Measurements from ENCODE around the gene MKRN3. TPM values are rescaled to one million over a fixed set of nuclear protein-coding genes. Genes with fewer than 3 reads are reported as not detected.

MKRN3 gene
- total RNA-seq, 1 experiment from 2014 or later, result not detected

GRCh38 chr15:23561914-23562313 lies 3.6 kb upstream of the MKRN3 start (continued):
- no peak for TF ChIP-seq AFF4 (CRISPR knock-in tag; IDR thresholded peaks at IDR 0.05; ENCODE audit: borderline replicate concordance)
- TF ChIP-seq ESRRA (CRISPR knock-in tag; IDR thresholded peaks at IDR 0.05; ENCODE audit: borderline replicate concordance), result no peak
- no peak for TF ChIP-seq SMAD3 (CRISPR knock-in tag; IDR thresholded peaks at IDR 0.05; ENCODE audit: borderline replicate concordance)
- TF ChIP-seq FOXJ3 (CRISPR knock-in tag; IDR thresholded peaks at IDR 0.05; ENCODE audit: borderline replicate concordance), result no peak

- peaks cover 58% of the 10 kb centered on the region for H3K9me3 Mint-ChIP-seq
- CTCF ChIA-PET, result no interaction called here
These were observed 566 bp upstream of the MKRN3 start for GRCh38 chr15:23564821-23565394.

GRCh38 chr15:23566071-23566554 lies 639 bp downstream of the MKRN3 start:
- ChIA-PET POLR2A (no interaction called here), CTCF (no interaction called here)
- H3K4me1 Mint-ChIP-seq, result peaks cover 4% of the 10 kb centered on the region
- no peak overlapping the region for H3K4me3 Mint-ChIP-seq
- H3K36me3 Mint-ChIP-seq, result peaks cover 34% of the 10 kb centered on the region
- no peak for DNase-seq (ENCODE audit: low spot score)
- no peak overlapping the region for H3K27ac Mint-ChIP-seq
- no peak for ATAC-seq
- peaks cover 52% of the 10 kb centered on the region for H3K9me3 Mint-ChIP-seq
- H3K27me3 Mint-ChIP-seq (ENCODE audit: low read depth), result peaks cover 5% of the 10 kb centered on the region; the same call in 1 of the 2 replicates
- no peak for TF ChIP-seq RELA (CRISPR knock-in tag; IDR thresholded peaks at IDR 0.05; ENCODE audit: borderline replicate concordance)
- TF ChIP-seq ZNF512 (CRISPR knock-in tag; IDR thresholded peaks at IDR 0.05; ENCODE audit: borderline replicate concordance), result no peak
- no peak for TF ChIP-seq MXD4 (CRISPR knock-in tag; IDR thresholded peaks at IDR 0.05; ENCODE audit: borderline replicate concordance)
- no peak for TF ChIP-seq ZSCAN18 (CRISPR knock-in tag; IDR thresholded peaks at IDR 0.05)
- TF ChIP-seq JUN (CRISPR knock-in tag; IDR thresholded peaks at IDR 0.05), result no peak
- TF ChIP-seq OVOL2 (CRISPR knock-in tag; IDR thresholded peaks at IDR 0.05; ENCODE audit: borderline replicate concordance), result no peak
- TF ChIP-seq ZNF281 (CRISPR knock-in tag; IDR thresholded peaks at IDR 0.05), result no peak
- no peak for TF ChIP-seq ZNF138 (CRISPR knock-in tag; conservative IDR thresholded peaks at IDR 0.05)
- TF ChIP-seq STAT6 (CRISPR knock-in tag; conservative IDR thresholded peaks at IDR 0.05; ENCODE audit: low read depth), result no peak
- no peak for TF ChIP-seq NFYB (CRISPR knock-in tag; conservative IDR thresholded peaks at IDR 0.05; ENCODE audit: low read depth)

More at GRCh38 chr15:23564821-23565394, 566 bp upstream of the MKRN3 start:
- POLR2A ChIA-PET, result no interaction called here
- Mint-ChIP-seq H3K27me3 (ENCODE audit: low read depth) (peaks cover 5% of the 10 kb centered on the region; the same call in 1 of the 2 replicates), H3K4me1 (no peaks in the 10 kb centered on the region), H3K36me3 (peaks cover 36% of the 10 kb centered on the region), H3K4me3 (no peak overlapping the region), H3K27ac (no peak overlapping the region)
- no peak for ATAC-seq
- no peak for TF ChIP-seq MYBL2 (CRISPR knock-in tag; IDR thresholded peaks at IDR 0.05)
- TF ChIP-seq FOXJ3 (CRISPR knock-in tag; IDR thresholded peaks at IDR 0.05; ENCODE audit: borderline replicate concordance), result no peak
- TF ChIP-seq CBFB (CRISPR knock-in tag; IDR thresholded peaks at IDR 0.05; ENCODE audit: low read depth), result no peak
- TF ChIP-seq PRRX2 (CRISPR knock-in tag; IDR thresholded peaks at IDR 0.05), result no peak
- no peak for TF ChIP-seq ATF2 (CRISPR knock-in tag; IDR thresholded peaks at IDR 0.05; ENCODE audit: borderline replicate concordance, low read depth)
- no peak for DNase-seq (ENCODE audit: low spot score)
